Measurements from ENCODE around the gene SST.

SST gene

DNA sequence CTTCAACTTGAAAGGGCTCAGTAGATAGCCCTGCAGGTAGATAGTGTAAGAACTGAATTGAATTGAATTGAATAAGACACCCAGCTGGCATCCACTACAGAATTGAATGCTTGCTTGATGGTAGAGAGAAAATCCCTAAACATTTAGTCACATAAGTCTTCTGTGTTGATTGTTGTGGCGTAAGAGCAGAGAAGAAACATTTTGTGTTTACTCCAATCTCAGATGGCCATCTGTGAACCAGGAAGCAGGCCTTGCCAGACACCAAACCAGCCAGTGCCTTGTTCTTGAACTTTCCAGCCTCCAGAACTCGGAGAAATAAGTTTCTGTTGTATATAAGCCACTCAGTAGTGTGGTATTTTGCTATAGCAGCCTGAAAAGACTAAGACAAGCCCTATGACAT, 43.6 kb downstream of the SST start:
- no peak for DNase-seq

- DNase-seq: no peak
Measured at GRCh38 chr3:187624588-187624987, 45.6 kb downstream of the SST start.

DNA sequence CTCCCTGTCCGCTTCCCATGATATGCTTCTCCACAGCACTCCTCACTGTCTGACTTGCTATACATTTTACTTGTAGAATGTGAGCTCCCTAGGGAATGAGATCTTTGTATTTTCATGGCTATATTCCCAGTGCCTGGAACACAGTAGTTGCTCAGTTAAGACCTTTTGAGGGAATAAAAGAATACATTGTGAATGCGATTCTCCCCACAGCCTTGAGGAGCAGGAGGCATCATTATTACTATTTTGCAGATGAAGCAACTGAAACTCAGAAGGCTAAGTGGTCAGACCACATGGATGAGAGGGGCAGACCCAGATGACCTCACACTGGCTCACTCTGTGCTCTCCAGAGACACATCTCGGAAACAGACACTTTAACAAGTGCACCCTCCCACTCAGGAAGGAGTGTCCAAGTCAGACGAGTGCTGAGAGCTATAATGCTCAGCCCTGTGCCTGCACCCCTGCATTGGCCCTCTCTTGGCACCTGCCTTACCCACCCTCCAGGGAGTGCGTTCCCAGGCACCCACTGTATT, 46.8 kb downstream of the SST start:
- no peak for DNase-seq

DNA sequence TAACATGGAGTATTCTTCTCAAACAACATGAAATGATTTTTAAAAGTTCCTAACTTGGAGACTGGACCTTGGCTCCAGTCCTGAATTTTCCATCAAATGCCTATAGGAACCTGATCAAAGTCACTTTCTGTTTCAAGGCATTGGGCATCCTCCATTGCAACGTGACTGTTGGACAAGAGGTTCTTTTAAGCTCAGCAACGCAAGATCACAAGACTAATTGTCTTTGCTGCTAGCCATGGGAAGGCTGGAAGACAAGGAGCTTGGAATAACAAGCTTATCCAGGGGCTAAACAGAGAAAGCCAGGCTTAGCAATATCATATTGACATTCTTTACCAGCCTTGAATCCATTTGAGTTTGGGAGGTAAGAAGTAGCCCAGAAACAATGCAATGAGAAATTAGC, 48.3 kb downstream of the SST start:
- no peak for DNase-seq

DNA sequence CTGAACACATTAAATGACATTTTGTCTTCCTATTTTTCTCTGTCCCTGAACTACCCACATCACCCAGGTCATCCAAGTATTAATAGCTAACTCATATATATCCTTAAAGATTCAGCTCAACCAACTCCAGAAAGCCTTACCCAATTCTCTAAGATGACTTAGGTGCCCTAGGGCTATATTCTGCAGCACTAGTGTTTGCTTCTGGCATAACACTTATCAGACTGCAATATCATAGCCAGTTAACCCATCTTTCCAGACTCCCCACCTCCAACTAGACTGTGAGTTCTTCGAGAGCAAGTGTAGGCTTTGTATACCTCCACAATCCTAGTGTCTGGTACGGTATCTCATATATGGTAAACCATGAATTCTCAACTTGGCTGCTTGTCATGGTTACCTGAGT, 50.7 kb downstream of the SST start:
- DNase-seq: no peak
